Measurements from ENCODE around the gene NBPF14.
"Not testable (repeated sequence)": the region's sequence is repeated elsewhere in the genome, so short reads cannot be mapped to it uniquely, and the experiment has no call there.

- TF ChIP-seq CTCF, POLR2A (IDR thresholded peaks at IDR 0.05): not testable (repeated sequence)
These were observed 101.9 kb downstream of the NBPF14 start for GRCh38 chr1:148493933-148494332.

Measured in esophagus squamous epithelium (tissue), 4 donors.